GM19395 (cell line): ENCODE results near the gene ANK3.

Experiments used
- ATAC-seq: cut with Tn5 transposase; IDR thresholded peaks from one replicate; pipeline ENCODE4 v1.9.1; 2021; ENCODE audit warnings: mild to moderate bottlenecking, moderate library complexity; ENCODE audit not compliant: unreplicated experiment

The ANK3 gene

GRCh38 chr10:60188548-60188947 lies 201.1 kb downstream of the ANK3 start:
- ATAC-seq, result no peak

- no peak for ATAC-seq
Measured at GRCh38 chr10:60187691-60188090, 202.0 kb downstream of the ANK3 start.

GRCh38 chr10:60186315-60187071 lies 203.2 kb downstream of the ANK3 start:
- no peak for ATAC-seq

GRCh38 chr10:60185421-60185820 lies 204.3 kb downstream of the ANK3 start:
- ATAC-seq, result no peak

GRCh38 chr10:60182691-60183090 lies 207.0 kb downstream of the ANK3 start:
- ATAC-seq, result no peak

- no peak for ATAC-seq
Measured at GRCh38 chr10:60176925-60177324, 212.8 kb downstream of the ANK3 start.

- no peak for ATAC-seq
Measured at GRCh38 chr10:60175441-60175971, 214.2 kb downstream of the ANK3 start.

- no peak for ATAC-seq
Measured at GRCh38 chr10:60172363-60172990, 217.2 kb downstream of the ANK3 start.

GRCh38 chr10:60171436-60172013 lies 218.2 kb downstream of the ANK3 start:
- ATAC-seq, result no peak

GRCh38 chr10:60170250-60170649 lies 219.4 kb downstream of the ANK3 start:
- ATAC-seq, result no peak

GRCh38 chr10:60169111-60169510 lies 220.6 kb downstream of the ANK3 start:
- no peak for ATAC-seq

GRCh38 chr10:60167050-60167449 lies 222.6 kb downstream of the ANK3 start:
- no peak for ATAC-seq

- ATAC-seq, result no peak
Measured at GRCh38 chr10:60163786-60164185, 225.9 kb downstream of the ANK3 start.

- ATAC-seq, result no peak
Measured at GRCh38 chr10:60162631-60163030, 227.0 kb downstream of the ANK3 start.

GRCh38 chr10:60155943-60156683 lies 233.6 kb downstream of the ANK3 start:
- no peak for ATAC-seq

GRCh38 chr10:60155099-60155877 lies 234.4 kb downstream of the ANK3 start:
- no peak for ATAC-seq

- no peak for ATAC-seq
Measured at GRCh38 chr10:60149003-60149402, 240.7 kb downstream of the ANK3 start.

GRCh38 chr10:60148266-60148840 lies 241.3 kb downstream of the ANK3 start:
- no peak for ATAC-seq

GRCh38 chr10:60147576-60148265 lies 242.0 kb downstream of the ANK3 start:
- ATAC-seq, result no peak

GRCh38 chr10:60147025-60147424 lies 242.7 kb downstream of the ANK3 start:
- no peak for ATAC-seq
